K562 (cell line): ENCODE results near the gene UTP4. TPM values are rescaled to one million over a fixed set of nuclear protein-coding genes. Genes with fewer than 3 reads are reported as not detected.

ENCODE experiments used
- ATAC-seq: fragments of 200-7000 bp; cut with Tn5 transposase; 3 replicates; pipeline ENCODE4 v1.9.1; 2020; ENCODE audit warnings: moderate library complexity
- BruUV-seq: library from RNA; stranded (reverse); fragments of 400-500 nt; replicated peaks from 2 replicates; lab custom pipeline; 2021; lab: Mats Ljungman, UMichigan
- CTCF ChIA-PET: fragments of 300-600 bp; formaldehyde crosslinking; extraction: SDS; loops from one replicate; lab custom pipeline; 2021; ENCODE audit warnings: low intra/inter-chr PET ratio; lab: Yijun Ruan, JAX
- POLR2A ChIA-PET: fragments of 300-600, 350-650 bp; sonication (Branson Sonifier 250); formaldehyde crosslinking; extraction: SDS; loops from one replicate; lab custom pipeline; 2021; ENCODE audit warnings: antibody characterized with exemption, inconsistent platforms; lab: Yijun Ruan, JAX
- DNase-seq, 4 experiments: peaks; one replicate each; pipeline versions ENCODE4 v3.0.0 to v3.0.0-alpha.2; 2011 to 2018; ENCODE audit warnings: low spot score in 3 of 4, mixed read lengths in 3 of 4; ENCODE audit errors: extremely low read depth in 1 of 4
- FAIRE-seq: peaks from 2 replicates; lab custom pipeline; 2011; peaks lifted over from hg19 to GRCh38; lab: Jason Lieb, UNC
- H2AFZ ChIP-seq: 2 replicates; pipeline ENCODE4 v1.6.0; 2011; ENCODE audit warnings: low read depth, low read length, control low read depth, inconsistent platforms
- H3K27ac ChIP-seq: fragments of 200-600 bp; 3 replicates; pipeline ENCODE4 v1.8.0; 2011; ENCODE audit warnings: low read depth, mild to moderate bottlenecking, control low read depth, inconsistent platforms, low read length, moderate library complexity, mixed read lengths; ENCODE audit errors: extremely low read depth
- H3K27me3 ChIP-seq, 2 experiments: fragments of 300-600 bp in 1 of 2; 2 replicates in 1 of 2; 3 replicates in 1 of 2; pipeline versions ENCODE4 v1.6.0 to v1.8.0; 2011; ENCODE audit warnings: inconsistent platforms in 2 of 2, low read length in 2 of 2, mild to moderate bottlenecking in 1 of 2, mixed read lengths in 1 of 2, moderate library complexity in 1 of 2; ENCODE audit not compliant: control insufficient read depth in 2 of 2, insufficient read depth in 2 of 2
- H3K36me3 ChIP-seq: fragments of 300-600 bp; 3 replicates; pipeline ENCODE4 v1.8.0; 2011; ENCODE audit warnings: mild to moderate bottlenecking, low read length, inconsistent platforms; ENCODE audit not compliant: control insufficient read depth, insufficient read depth
- H3K4me1 ChIP-seq, 2 experiments: fragments of 200-600 bp in 1 of 2; replicated peaks in 1 of 2; 2 replicates in 1 of 2; 3 replicates in 1 of 2; pipeline versions ENCODE4 v1.5.1 to v1.8.0; 2011; ENCODE audit warnings: inconsistent platforms in 2 of 2, low read length in 2 of 2, mild to moderate bottlenecking in 1 of 2, mixed read lengths in 1 of 2, moderate library complexity in 1 of 2; ENCODE audit not compliant: control insufficient read depth in 2 of 2, insufficient read depth in 2 of 2
- H3K4me2 ChIP-seq: 2 replicates; pipeline ENCODE4 v1.6.1; 2011; ENCODE audit warnings: low read length, control low read depth, inconsistent platforms, mixed read lengths; ENCODE audit not compliant: insufficient read depth
- H3K4me3 ChIP-seq: fragments of 200-600 bp; sonication (generic), shearing (Covaris generic); 2 replicates; pipeline ENCODE4 v1.5.1; 2016; ENCODE audit warnings: control low read depth, inconsistent platforms
- H3K79me2 ChIP-seq: fragments of 200-600 bp; 3 replicates; pipeline ENCODE4 v1.8.0; 2011; ENCODE audit warnings: low read length, inconsistent platforms; ENCODE audit not compliant: control insufficient read depth, insufficient read depth
- H3K9ac ChIP-seq, 2 experiments: 2 replicates each; pipeline versions ENCODE4 v1.6.0 to v1.6.1; 2011; ENCODE audit warnings: low read depth in 2 of 2, low read length in 2 of 2, control low read depth in 1 of 2, inconsistent platforms in 1 of 2, mild to moderate bottlenecking in 1 of 2, mixed read lengths in 1 of 2; ENCODE audit not compliant: insufficient read depth in 1 of 2
- H3K9me1 ChIP-seq: one replicate; pipeline ENCODE4 v1.6.0; 2011; ENCODE audit warnings: inconsistent platforms, mild to moderate bottlenecking, low read length, moderate library complexity; ENCODE audit not compliant: control insufficient read depth, insufficient read depth
- H3K9me3 ChIP-seq: replicated peaks from 2 replicates; pipeline ENCODE4 v1.5.1; 2011; ENCODE audit warnings: low read depth, low read length, inconsistent platforms; ENCODE audit not compliant: control insufficient read depth, insufficient read depth
- H4K20me1 ChIP-seq: replicated peaks from 2 replicates; pipeline ENCODE4 v1.6.1; 2011; ENCODE audit warnings: low read length, inconsistent platforms, mixed read lengths; ENCODE audit not compliant: control insufficient read depth, insufficient read depth
- FOXK2 ChIP-seq, 2 experiments: fragments of 450-650 bp; IDR thresholded peaks in 1 of 2; conservative IDR thresholded peaks in 1 of 2; 2 replicates each; pipeline ENCODE4 v1.6.1; 2016; ENCODE audit warnings: low read depth in 2 of 2, mild to moderate bottlenecking in 1 of 2
- GTF2F1 ChIP-seq: IDR thresholded peaks from 2 replicates; pipeline ENCODE4 v1.6.1; 2011; ENCODE audit warnings: low read depth, low read length, improper control_type of control experiment
- MCM2 ChIP-seq: fragments of 450-650 bp; IDR thresholded peaks from 2 replicates; pipeline ENCODE4 v1.6.1; 2017; ENCODE audit warnings: low read depth, mild to moderate bottlenecking
- POU5F1 ChIP-seq: fragments of 150-350 bp; IDR thresholded peaks from 2 replicates; pipeline ENCODE4 v1.6.1; 2014; ENCODE audit warnings: borderline replicate concordance, low read length, low read depth, mild to moderate bottlenecking; ENCODE audit not compliant: partially characterized antibody
- ZBTB17 ChIP-seq: fragments of 450-650 bp; formaldehyde crosslinking; IDR thresholded peaks from 2 replicates; pipeline ENCODE4 v1.4.0; 2020; ENCODE audit warnings: mild to moderate bottlenecking
- ZNF717 ChIP-seq: fragments of 250-450 bp; sonication (Bioruptor Pico); IDR thresholded peaks from 2 replicates; pipeline ENCODE4 v1.5.0; 2021
- WGBS: fragments of 100-300 bp; shearing (Covaris generic); methylation state at CpG from one replicate; pipeline ENCODE4 v1.1.6; 2016; ENCODE audit warnings: low coverage, mixed read lengths; ENCODE audit not compliant: insufficient coverage; ENCODE audit errors: missing lambda C conversion rate; 5-methylcytosine and 5-hydroxymethylcytosine counted together
- in situ Hi-C: fragments of 300-500 bp; cut with MboI; formaldehyde crosslinking; loops from 4 replicates; pipeline ENCODE4 v1.15.0; 2018; ENCODE audit warnings: inconsistent platforms, mixed read lengths
- intact Hi-C: fragments of 100-400 bp; cut with micrococcal nuclease; formaldehyde crosslinking; loops from 2 replicates; pipeline ENCODE4 v1.14.2; 2022
- polyA plus RNA-seq, 8 experiments: library from polyadenylated mRNA; depleted of rRNA in 4 of 8; stranded (reverse) in 5 of 8; unstranded in 3 of 8; fragments of >200 nt; fragmentation: Nextera tagmentation in 2 of 8; fragmentation: Illumina TruSeq in 1 of 8; extraction: Ambion mirVana in 2 of 8; extraction: Trizol in 1 of 8; gene quantifications; 2 replicates each; pipeline versions ENCODE4 v1.2.1 to v1.2.3, GENCODE V29; 2011 to 2014; ENCODE audit warnings: inconsistent platforms in 1 of 8, missing spikeins in 1 of 8
- total RNA-seq, 7 experiments: library from RNA; depleted of rRNA in 6 of 7; stranded (reverse); fragments of >200 nt in 6 of 7; fragmentation: Illumina TruSeq in 2 of 7; extraction: Trizol in 2 of 7; gene quantifications; 2 replicates each; pipeline versions ENCODE4 v1.2.1 to v1.2.3, GENCODE V29; 2011 to 2021; ENCODE audit warnings: low replicate concordance in 1 of 7
- TF ChIP-seq, protein P1 (sequence below): sonication (generic); formaldehyde crosslinking; IDR thresholded peaks from 2 replicates; pipeline ENCODE4 v1.8.0; 2023; ENCODE audit warnings: missing genetic modification reagents, mild to moderate bottlenecking, borderline replicate concordance
- TF ChIP-seq, protein P2 (sequence below): fragments of 250-450 bp; sonication (Bioruptor Pico); IDR thresholded peaks from 2 replicates; pipeline ENCODE4 v1.5.0; 2021

The UTP4 gene
- total and polyA plus RNA-seq, 9 of the 15 experiments (the other 6 are each of a cell fraction or from before 2014, with no cell fraction given), result 46.1 to 203 (median 145) TPM

DNA sequence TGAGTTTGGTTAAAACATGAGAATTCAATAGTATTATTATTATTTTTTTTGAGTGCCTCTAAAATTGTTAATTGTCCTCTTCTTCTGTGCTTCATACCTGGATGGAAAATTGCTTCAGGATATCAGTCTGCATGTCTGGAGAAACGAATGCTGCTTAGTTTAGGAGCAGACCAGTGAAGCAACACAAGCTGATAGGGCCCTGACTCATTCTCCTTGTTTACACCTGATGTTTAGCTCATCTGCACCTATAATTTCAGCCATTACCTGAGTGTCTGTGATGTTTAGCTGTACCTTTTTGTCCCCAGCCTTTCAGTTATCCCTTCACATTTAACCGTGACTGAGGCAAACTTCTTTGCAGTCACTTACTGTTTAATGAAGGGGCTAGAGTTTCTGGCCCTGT, 69.3 kb downstream of the UTP4 start:
- WGBS, result 45% methylated on average over 2 of the region's 2 CpGs
- no TSS peak for BruUV-seq

DNA sequence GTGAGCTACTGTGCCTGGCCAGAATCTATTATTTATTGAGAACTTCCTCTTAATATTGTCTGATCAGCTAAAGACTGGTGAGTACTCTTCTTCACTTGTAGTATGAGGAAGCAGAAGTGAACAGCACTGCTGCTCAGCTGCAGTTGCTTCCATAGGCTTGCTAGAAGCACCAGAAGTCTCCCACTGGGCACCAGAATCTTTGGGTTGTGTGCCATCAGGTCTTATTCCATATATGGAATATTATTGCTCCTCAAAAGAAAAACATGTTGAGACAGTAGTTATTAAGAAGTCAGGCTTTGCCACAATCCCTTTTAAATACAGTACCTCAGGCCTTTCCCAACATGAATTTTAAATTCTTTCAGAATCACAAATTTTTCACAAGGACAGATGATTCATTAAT, 71.7 kb downstream of the UTP4 start:
- Histone ChIP-seq H3K27me3 (no peaks in the 10 kb centered on the region), H3K4me2 (no peak overlapping the region), H3K4me1 (no peaks in the 10 kb centered on the region; a peak in 1 of 5 replicates), H4K20me1 (no peaks in the 10 kb centered on the region), H3K9me1 (no peaks in the 10 kb centered on the region), H3K27ac (no peak overlapping the region), H3K4me3 (no peak overlapping the region), H2AFZ (no peak overlapping the region), H3K79me2 (no peaks in the 10 kb centered on the region; the same call in 2 of the 3 replicates), H3K9ac (no peak overlapping the region), H3K9me3 (no peaks in the 10 kb centered on the region), H3K36me3 (no peaks in the 10 kb centered on the region)
- FAIRE-seq (no peak), ATAC-seq (no peak), DNase-seq (no peak)
- no TSS peak for BruUV-seq
- CTCF ChIA-PET, result no interaction called here
- intact Hi-C loops (no loop called here), in situ Hi-C loops (no loop called here)
- POLR2A ChIA-PET, result interaction anchor here (2.2 kb wide), 1 partner anchor 10 kb away, joined by 9 read pairs; no protein-coding TSS in a partner anchor
- TF ChIP-seq POU5F1 (no peak), ZNF717 (CRISPR knock-in tag) (no peak), GTF2F1 (no peak), ZBTB17 (CRISPR knock-in tag) (no peak), MCM2 (no peak)
- TF ChIP-seq, protein P1, sequence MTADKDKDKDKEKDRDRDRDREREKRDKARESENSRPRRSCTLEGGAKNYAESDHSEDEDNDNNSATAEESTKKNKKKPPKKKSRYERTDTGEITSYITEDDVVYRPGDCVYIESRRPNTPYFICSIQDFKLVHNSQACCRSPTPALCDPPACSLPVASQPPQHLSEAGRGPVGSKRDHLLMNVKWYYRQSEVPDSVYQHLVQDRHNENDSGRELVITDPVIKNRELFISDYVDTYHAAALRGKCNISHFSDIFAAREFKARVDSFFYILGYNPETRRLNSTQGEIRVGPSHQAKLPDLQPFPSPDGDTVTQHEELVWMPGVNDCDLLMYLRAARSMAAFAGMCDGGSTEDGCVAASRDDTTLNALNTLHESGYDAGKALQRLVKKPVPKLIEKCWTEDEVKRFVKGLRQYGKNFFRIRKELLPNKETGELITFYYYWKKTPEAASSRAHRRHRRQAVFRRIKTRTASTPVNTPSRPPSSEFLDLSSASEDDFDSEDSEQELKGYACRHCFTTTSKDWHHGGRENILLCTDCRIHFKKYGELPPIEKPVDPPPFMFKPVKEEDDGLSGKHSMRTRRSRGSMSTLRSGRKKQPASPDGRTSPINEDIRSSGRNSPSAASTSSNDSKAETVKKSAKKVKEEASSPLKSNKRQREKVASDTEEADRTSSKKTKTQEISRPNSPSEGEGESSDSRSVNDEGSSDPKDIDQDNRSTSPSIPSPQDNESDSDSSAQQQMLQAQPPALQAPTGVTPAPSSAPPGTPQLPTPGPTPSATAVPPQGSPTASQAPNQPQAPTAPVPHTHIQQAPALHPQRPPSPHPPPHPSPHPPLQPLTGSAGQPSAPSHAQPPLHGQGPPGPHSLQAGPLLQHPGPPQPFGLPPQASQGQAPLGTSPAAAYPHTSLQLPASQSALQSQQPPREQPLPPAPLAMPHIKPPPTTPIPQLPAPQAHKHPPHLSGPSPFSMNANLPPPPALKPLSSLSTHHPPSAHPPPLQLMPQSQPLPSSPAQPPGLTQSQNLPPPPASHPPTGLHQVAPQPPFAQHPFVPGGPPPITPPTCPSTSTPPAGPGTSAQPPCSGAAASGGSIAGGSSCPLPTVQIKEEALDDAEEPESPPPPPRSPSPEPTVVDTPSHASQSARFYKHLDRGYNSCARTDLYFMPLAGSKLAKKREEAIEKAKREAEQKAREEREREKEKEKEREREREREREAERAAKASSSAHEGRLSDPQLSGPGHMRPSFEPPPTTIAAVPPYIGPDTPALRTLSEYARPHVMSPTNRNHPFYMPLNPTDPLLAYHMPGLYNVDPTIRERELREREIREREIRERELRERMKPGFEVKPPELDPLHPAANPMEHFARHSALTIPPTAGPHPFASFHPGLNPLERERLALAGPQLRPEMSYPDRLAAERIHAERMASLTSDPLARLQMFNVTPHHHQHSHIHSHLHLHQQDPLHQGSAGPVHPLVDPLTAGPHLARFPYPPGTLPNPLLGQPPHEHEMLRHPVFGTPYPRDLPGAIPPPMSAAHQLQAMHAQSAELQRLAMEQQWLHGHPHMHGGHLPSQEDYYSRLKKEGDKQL (CRISPR knock-in tag), result no peak

More for the DNA sequence above, 69.3 kb downstream of the UTP4 start:
- Histone ChIP-seq H3K27ac (no peak overlapping the region), H2AFZ (no peak overlapping the region), H3K9me1 (no peaks in the 10 kb centered on the region), H3K4me1 (no peaks in the 10 kb centered on the region; a peak in 1 of 5 replicates), H3K4me2 (no peak overlapping the region), H3K4me3 (no peak overlapping the region), H3K36me3 (no peaks in the 10 kb centered on the region), H3K9ac (no peak overlapping the region), H4K20me1 (no peaks in the 10 kb centered on the region), H3K9me3 (no peaks in the 10 kb centered on the region), H3K27me3 (no peaks in the 10 kb centered on the region), H3K79me2 (no peaks in the 10 kb centered on the region; the same call in 2 of the 3 replicates)
- ATAC-seq, result peak; percentile 33; the same call in 1 of the 3 replicates
- in situ Hi-C loops (no loop called here), intact Hi-C loops (no loop called here)
- no peak for FAIRE-seq
- ChIA-PET POLR2A (no interaction called here), CTCF (no interaction called here)
- DNase-seq, result no peak
- 0 out of 4 replicates have a peak, but pooled peaks have one; percentile 20 to 45 for TF ChIP-seq FOXK2 (conservative IDR thresholded peaks at IDR 0.05 in 1 of 2, IDR thresholded peaks at IDR 0.05 in 1 of 2; ENCODE audit: low read depth in 2 of 2)
- TF ChIP-seq, protein P2, sequence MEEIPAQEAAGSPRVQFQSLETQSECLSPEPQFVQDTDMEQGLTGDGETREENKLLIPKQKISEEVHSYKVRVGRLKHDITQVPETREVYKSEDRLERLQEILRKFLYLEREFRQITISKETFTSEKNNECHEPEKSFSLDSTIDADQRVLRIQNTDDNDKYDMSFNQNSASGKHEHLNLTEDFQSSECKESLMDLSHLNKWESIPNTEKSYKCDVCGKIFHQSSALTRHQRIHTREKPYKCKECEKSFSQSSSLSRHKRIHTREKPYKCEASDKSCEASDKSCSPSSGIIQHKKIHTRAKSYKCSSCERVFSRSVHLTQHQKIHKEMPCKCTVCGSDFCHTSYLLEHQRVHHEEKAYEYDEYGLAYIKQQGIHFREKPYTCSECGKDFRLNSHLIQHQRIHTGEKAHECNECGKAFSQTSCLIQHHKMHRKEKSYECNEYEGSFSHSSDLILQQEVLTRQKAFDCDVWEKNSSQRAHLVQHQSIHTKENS (CRISPR knock-in tag), result no peak
